Measurements from ENCODE around the gene CDH12.

- TF ChIP-seq RAD21 (IDR thresholded peaks at IDR 0.05; ENCODE audit: low read depth) (no peak), REST (IDR thresholded peaks at IDR 0.05; ENCODE audit: low read depth) (no peak), MAX (IDR thresholded peaks at IDR 0.05) (no peak), NFIC (IDR thresholded peaks at IDR 0.05) (no peak), EP300 (IDR thresholded peaks at IDR 0.05; ENCODE audit: borderline replicate concordance) (no peak), TEAD4 (IDR thresholded peaks at IDR 0.05) (no peak), TAF1 (IDR thresholded peaks at IDR 0.05; ENCODE audit: low read depth) (no peak), YY1 (IDR thresholded peaks at IDR 0.05; ENCODE audit: low read depth) (no peak), TCF12 (IDR thresholded peaks at IDR 0.05; ENCODE audit: low read depth) (no peak), CEBPB (IDR thresholded peaks at IDR 0.05) (no peak), USF1 (IDR thresholded peaks at IDR 0.05) (no peak), CREB1 (IDR thresholded peaks at IDR 0.05; ENCODE audit: low read depth) (no peak), ZBTB7A (IDR thresholded peaks at IDR 0.05; ENCODE audit: low read depth) (no peak)
Measured at GRCh38 chr5:22053195-22053594, 799.9 kb downstream of the CDH12 start.
